HEK293 (cell line): ENCODE data around the gene RBFOX1.

Experiments
- GLIS1 ChIP-seq: fragments of 450-650 bp; formaldehyde crosslinking; IDR thresholded peaks from 2 replicates; pipeline ENCODE4 v1.5.1; 2016; ENCODE audit warnings: missing biosample characterization, missing genetic modification characterization
- MYNN ChIP-seq: fragments of 450-650 bp; formaldehyde crosslinking; IDR thresholded peaks from 2 replicates; pipeline ENCODE4 v1.5.1; 2016; ENCODE audit warnings: missing biosample characterization, missing genetic modification characterization, borderline replicate concordance
- ZNF138 ChIP-seq: fragments of 450-650 bp; formaldehyde crosslinking; IDR thresholded peaks from 2 replicates; pipeline ENCODE4 v1.5.1; 2016; ENCODE audit warnings: missing biosample characterization, missing genetic modification characterization, borderline replicate concordance
- ZNF350 ChIP-seq: fragments of 450-650 bp; formaldehyde crosslinking; IDR thresholded peaks from 2 replicates; pipeline ENCODE4 v1.5.0; 2017; ENCODE audit warnings: missing biosample characterization, mild to moderate bottlenecking, missing genetic modification characterization
- ZNF530 ChIP-seq: fragments of 450-650 bp; formaldehyde crosslinking; IDR thresholded peaks from 2 replicates; pipeline ENCODE4 v1.5.1; 2016; ENCODE audit warnings: low read depth, missing biosample characterization, missing genetic modification characterization
- ZNF830 ChIP-seq: fragments of 450-650 bp; IDR thresholded peaks from 2 replicates; pipeline ENCODE4 v1.5.0; 2018; ENCODE audit warnings: missing biosample characterization, missing genetic modification characterization, low read depth, mild to moderate bottlenecking, moderate library complexity
- TF ChIP-seq, protein P1 (sequence below): fragments of 450-650 bp; formaldehyde crosslinking; IDR thresholded peaks from 2 replicates; pipeline ENCODE4 v1.5.1; 2016; ENCODE audit warnings: missing biosample characterization, missing genetic modification characterization, low read depth
- TF ChIP-seq, protein P2 (sequence below): fragments of 450-650 bp; formaldehyde crosslinking; IDR thresholded peaks from 2 replicates; pipeline ENCODE4 v1.5.1; 2016; ENCODE audit warnings: missing biosample characterization, missing genetic modification characterization
- TF ChIP-seq, protein P3 (sequence below): fragments of 450-650 bp; formaldehyde crosslinking; IDR thresholded peaks from 2 replicates; pipeline ENCODE4 v1.5.1; 2016; ENCODE audit warnings: missing biosample characterization, missing genetic modification characterization
- TF ChIP-seq, protein P4 (sequence below): fragments of 450-650 bp; formaldehyde crosslinking; IDR thresholded peaks from 2 replicates; pipeline ENCODE4 v1.5.1; 2016; ENCODE audit warnings: missing biosample characterization, missing genetic modification characterization
- TF ChIP-seq, protein P5 (sequence below): fragments of 450-650 bp; formaldehyde crosslinking; IDR thresholded peaks from 2 replicates; pipeline ENCODE4 v1.5.1; 2016; ENCODE audit warnings: missing biosample characterization, missing genetic modification characterization
- TF ChIP-seq, protein P6 (sequence below): fragments of 450-650 bp; formaldehyde crosslinking; IDR thresholded peaks from 2 replicates; pipeline ENCODE4 v1.5.1; 2016; ENCODE audit warnings: missing biosample characterization, missing genetic modification characterization

RBFOX1 gene

DNA sequence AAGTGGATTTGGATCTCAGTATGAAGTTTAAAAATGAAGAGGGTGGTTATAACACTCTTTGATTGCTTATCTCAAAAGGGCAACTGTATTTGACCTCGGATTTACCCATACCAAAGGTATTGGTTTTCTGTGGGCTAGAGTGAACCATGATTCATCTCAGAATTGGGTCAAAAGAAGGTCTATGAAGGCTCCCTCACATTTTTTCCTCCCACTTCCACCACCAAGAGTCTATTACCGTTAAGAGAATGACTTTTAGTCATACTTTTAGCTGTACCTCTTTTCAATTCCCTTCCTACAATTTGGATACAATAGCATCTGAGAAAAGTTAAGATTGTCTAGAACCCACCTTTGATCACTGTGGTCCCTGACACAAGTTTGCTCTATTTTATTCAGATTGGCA is 280.9 kb downstream of the RBFOX1 start (continued):
- TF ChIP-seq, protein P1, sequence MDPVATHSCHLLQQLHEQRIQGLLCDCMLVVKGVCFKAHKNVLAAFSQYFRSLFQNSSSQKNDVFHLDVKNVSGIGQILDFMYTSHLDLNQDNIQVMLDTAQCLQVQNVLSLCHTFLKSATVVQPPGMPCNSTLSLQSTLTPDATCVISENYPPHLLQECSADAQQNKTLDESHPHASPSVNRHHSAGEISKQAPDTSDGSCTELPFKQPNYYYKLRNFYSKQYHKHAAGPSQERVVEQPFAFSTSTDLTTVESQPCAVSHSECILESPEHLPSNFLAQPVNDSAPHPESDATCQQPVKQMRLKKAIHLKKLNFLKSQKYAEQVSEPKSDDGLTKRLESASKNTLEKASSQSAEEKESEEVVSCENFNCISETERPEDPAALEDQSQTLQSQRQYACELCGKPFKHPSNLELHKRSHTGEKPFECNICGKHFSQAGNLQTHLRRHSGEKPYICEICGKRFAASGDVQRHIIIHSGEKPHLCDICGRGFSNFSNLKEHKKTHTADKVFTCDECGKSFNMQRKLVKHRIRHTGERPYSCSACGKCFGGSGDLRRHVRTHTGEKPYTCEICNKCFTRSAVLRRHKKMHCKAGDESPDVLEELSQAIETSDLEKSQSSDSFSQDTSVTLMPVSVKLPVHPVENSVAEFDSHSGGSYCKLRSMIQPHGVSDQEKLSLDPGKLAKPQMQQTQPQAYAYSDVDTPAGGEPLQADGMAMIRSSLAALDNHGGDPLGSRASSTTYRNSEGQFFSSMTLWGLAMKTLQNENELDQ: no peak
- TF ChIP-seq, protein P2, sequence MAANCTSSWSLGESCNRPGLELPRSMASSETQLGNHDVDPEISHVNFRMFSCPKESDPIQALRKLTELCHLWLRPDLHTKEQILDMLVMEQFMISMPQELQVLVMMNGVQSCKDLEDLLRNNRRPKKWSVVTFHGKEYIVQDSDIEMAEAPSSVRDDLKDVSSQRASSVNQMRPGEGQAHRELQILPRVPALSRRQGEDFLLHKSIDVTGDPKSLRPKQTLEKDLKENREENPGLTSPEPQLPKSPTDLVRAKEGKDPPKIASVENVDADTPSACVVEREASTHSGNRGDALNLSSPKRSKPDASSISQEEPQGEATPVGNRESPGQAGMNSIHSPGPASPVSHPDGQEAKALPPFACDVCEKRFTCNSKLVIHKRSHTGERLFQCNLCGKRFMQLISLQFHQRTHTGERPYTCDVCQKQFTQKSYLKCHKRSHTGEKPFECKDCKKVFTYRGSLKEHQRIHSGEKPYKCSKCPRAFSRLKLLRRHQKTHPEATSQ: no peak
- TF ChIP-seq ZNF138 (tag by site-specific recombination) (no peak), MYNN (tag by site-specific recombination) (no peak), ZNF350 (no peak), ZNF830 (tag by site-specific recombination) (no peak), ZNF530 (no peak), GLIS1 (tag by site-specific recombination) (no peak)
- TF ChIP-seq, protein P3, sequence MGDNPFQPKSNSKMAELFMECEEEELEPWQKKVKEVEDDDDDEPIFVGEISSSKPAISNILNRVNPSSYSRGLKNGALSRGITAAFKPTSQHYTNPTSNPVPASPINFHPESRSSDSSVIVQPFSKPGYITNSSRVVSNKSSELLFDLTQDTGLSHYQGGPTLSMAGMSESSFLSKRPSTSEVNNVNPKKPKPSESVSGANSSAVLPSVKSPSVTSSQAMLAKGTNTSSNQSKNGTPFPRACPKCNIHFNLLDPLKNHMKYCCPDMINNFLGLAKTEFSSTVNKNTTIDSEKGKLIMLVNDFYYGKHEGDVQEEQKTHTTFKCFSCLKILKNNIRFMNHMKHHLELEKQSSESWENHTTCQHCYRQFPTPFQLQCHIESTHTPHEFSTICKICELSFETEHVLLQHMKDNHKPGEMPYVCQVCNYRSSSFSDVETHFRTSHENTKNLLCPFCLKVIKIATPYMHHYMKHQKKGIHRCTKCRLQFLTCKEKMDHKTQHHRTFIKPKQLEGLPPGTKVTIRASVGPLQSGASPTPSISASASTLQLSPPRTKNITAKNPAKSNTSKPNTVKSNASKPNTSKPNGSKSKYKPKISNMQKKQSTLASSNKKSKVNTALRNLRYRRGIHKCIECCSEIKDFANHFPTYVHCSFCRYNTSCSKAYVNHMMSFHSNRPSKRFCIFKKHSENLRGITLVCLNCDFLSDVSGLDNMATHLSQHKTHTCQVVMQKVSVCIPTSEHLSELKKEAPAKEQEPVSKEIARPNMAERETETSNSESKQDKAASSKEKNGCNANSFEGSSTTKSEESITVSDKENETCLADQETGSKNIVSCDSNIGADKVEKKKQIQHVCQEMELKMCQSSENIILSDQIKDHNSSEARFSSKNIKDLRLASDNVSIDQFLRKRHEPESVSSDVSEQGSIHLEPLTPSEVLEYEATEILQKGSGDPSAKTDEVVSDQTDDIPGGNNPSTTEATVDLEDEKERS (tag by site-specific recombination): no peak
- TF ChIP-seq, protein P4, sequence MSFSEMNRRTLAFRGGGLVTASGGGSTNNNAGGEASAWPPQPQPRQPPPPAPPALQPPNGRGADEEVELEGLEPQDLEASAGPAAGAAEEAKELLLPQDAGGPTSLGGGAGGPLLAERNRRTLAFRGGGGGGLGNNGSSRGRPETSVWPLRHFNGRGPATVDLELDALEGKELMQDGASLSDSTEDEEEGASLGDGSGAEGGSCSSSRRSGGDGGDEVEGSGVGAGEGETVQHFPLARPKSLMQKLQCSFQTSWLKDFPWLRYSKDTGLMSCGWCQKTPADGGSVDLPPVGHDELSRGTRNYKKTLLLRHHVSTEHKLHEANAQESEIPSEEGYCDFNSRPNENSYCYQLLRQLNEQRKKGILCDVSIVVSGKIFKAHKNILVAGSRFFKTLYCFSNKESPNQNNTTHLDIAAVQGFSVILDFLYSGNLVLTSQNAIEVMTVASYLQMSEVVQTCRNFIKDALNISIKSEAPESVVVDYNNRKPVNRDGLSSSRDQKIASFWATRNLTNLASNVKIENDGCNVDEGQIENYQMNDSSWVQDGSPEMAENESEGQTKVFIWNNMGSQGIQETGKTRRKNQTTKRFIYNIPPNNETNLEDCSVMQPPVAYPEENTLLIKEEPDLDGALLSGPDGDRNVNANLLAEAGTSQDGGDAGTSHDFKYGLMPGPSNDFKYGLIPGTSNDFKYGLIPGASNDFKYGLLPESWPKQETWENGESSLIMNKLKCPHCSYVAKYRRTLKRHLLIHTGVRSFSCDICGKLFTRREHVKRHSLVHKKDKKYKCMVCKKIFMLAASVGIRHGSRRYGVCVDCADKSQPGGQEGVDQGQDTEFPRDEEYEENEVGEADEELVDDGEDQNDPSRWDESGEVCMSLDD (tag by site-specific recombination): no peak
- TF ChIP-seq, protein P5, sequence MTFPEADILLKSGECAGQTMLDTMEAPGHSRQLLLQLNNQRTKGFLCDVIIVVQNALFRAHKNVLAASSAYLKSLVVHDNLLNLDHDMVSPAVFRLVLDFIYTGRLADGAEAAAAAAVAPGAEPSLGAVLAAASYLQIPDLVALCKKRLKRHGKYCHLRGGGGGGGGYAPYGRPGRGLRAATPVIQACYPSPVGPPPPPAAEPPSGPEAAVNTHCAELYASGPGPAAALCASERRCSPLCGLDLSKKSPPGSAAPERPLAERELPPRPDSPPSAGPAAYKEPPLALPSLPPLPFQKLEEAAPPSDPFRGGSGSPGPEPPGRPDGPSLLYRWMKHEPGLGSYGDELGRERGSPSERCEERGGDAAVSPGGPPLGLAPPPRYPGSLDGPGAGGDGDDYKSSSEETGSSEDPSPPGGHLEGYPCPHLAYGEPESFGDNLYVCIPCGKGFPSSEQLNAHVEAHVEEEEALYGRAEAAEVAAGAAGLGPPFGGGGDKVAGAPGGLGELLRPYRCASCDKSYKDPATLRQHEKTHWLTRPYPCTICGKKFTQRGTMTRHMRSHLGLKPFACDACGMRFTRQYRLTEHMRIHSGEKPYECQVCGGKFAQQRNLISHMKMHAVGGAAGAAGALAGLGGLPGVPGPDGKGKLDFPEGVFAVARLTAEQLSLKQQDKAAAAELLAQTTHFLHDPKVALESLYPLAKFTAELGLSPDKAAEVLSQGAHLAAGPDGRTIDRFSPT (tag by site-specific recombination): no peak
- TF ChIP-seq, protein P6, sequence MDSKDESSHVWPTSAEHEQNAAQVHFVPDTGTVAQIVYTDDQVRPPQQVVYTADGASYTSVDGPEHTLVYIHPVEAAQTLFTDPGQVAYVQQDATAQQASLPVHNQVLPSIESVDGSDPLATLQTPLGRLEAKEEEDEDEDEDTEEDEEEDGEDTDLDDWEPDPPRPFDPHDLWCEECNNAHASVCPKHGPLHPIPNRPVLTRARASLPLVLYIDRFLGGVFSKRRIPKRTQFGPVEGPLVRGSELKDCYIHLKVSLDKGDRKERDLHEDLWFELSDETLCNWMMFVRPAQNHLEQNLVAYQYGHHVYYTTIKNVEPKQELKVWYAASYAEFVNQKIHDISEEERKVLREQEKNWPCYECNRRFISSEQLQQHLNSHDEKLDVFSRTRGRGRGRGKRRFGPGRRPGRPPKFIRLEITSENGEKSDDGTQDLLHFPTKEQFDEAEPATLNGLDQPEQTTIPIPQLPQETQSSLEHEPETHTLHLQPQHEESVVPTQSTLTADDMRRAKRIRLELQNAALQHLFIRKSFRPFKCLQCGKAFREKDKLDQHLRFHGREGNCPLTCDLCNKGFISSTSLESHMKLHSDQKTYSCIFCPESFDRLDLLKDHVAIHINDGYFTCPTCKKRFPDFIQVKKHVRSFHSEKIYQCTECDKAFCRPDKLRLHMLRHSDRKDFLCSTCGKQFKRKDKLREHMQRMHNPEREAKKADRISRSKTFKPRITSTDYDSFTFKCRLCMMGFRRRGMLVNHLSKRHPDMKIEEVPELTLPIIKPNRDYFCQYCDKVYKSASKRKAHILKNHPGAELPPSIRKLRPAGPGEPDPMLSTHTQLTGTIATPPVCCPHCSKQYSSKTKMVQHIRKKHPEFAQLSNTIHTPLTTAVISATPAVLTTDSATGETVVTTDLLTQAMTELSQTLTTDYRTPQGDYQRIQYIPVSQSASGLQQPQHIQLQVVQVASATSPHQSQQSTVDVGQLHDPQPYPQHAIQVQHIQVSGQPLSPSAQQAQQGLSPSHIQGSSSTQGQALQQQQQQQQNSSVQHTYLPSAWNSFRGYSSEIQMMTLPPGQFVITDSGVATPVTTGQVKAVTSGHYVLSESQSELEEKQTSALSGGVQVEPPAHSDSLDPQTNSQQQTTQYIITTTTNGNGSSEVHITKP (tag by site-specific recombination): no peak
